Activated T-cell treated with anti-CD3 and anti-CD28 coated beads, Interleukin-2, amount 50 U/mL, for 48 hours (primary cell): ENCODE data around the gene TPD52L2.
"Not testable (repeated sequence)": the region's sequence is repeated elsewhere in the genome, so short reads cannot be mapped to it uniquely, and the experiment has no call there.

ENCODE experiments used
- DNase-seq, 2 experiments: peaks; one replicate each; pipeline ENCODE4 v3.0.0-alpha.2; 2020

The TPD52L2 gene

GRCh38 chr20:63857764-63858392, 7.2 kb upstream of the TPD52L2 start:
- peak in 1 of 2 experiments; percentile 22 for DNase-seq

- DNase-seq = peak in 1 of 2 experiments; percentile 31
Observed at GRCh38 chr20:63858393-63859165, 6.5 kb upstream of the TPD52L2 start.

GRCh38 chr20:63859166-63859699, 5.8 kb upstream of the TPD52L2 start:
- peak in 1 of 2 experiments; percentile 16 for DNase-seq

GRCh38 chr20:63860325-63861051, 4.6 kb upstream of the TPD52L2 start:
- no peak for DNase-seq

GRCh38 chr20:63861365-63861934, 3.6 kb upstream of the TPD52L2 start, which contains the start of gene ABHD16B:
TSS of gene ABHD16B (plus strand) at chr20:63861498. CDS start at chr20:63861541, 43 bp downstream.
- no peak for DNase-seq

GRCh38 chr20:63861981-63862901, 2.8 kb upstream of the TPD52L2 start:
- no peak for DNase-seq

GRCh38 chr20:63863021-63863797, 1.9 kb upstream of the TPD52L2 start:
- no peak for DNase-seq

GRCh38 chr20:63863798-63864544, 1.1 kb upstream of the TPD52L2 start:
- DNase-seq = peak; percentile 83 to 85

- DNase-seq = no peak
Observed at GRCh38 chr20:63864545-63864977, 509 bp upstream of the TPD52L2 start.

GRCh38 chr20:63867042-63867441, 2.0 kb downstream of the TPD52L2 start:
- not testable (repeated sequence) for DNase-seq

GRCh38 chr20:63868264-63868663, 3.2 kb downstream of the TPD52L2 start:
- DNase-seq = no peak

- peak; percentile 60 to 64 for DNase-seq
Observed at GRCh38 chr20:63873477-63873971, 8.5 kb downstream of the TPD52L2 start.

- not testable (repeated sequence) for DNase-seq
Observed at GRCh38 chr20:63874241-63874640, 9.2 kb downstream of the TPD52L2 start.

- no peak for DNase-seq
Observed at GRCh38 chr20:63876489-63877036, 11.5 kb downstream of the TPD52L2 start.

GRCh38 chr20:63877755-63878470, 12.8 kb downstream of the TPD52L2 start:
- DNase-seq = no peak

GRCh38 chr20:63878899-63879663, 14.0 kb downstream of the TPD52L2 start:
- DNase-seq = no peak

GRCh38 chr20:63880901-63881300, 15.8 kb downstream of the TPD52L2 start:
- not testable (repeated sequence) for DNase-seq
